ENCODE measurements around the gene IL22. TPM values are rescaled to one million over a fixed set of nuclear protein-coding genes. Genes with fewer than 3 reads are reported as not detected.

The IL22 gene
- total RNA-seq, 2 donors from 2014 or later = not detected

GRCh38 chr12:68260153-68260552, 6.7 kb upstream of the IL22 start:
- no peak overlapping the region for H3K27ac ChIP-seq
- WGBS = 63% methylated on average over 3 of the region's 3 CpGs
- intact Hi-C loops (cut with DNase I) = no loop called here
- no peak for DNase-seq (ENCODE audit: low spot score)
- H3K27me3 ChIP-seq (replicated peaks; ENCODE audit: insufficient read depth) = no peaks in the 10 kb centered on the region
- no peaks in the 10 kb centered on the region for H3K9me3 ChIP-seq
- H3K36me3 ChIP-seq = no peaks in the 10 kb centered on the region
- H3K4me1 ChIP-seq (replicated peaks) = no peaks in the 10 kb centered on the region
- H3K4me3 ChIP-seq = no peak overlapping the region
- TF ChIP-seq POLR2A (IDR thresholded peaks at IDR 0.05) (no peak), POLR2AphosphoS5 (IDR thresholded peaks at IDR 0.05) (no peak), CTCF (IDR thresholded peaks at IDR 0.05) (no peak)

- no peak for DNase-seq (ENCODE audit: low spot score)
- H3K36me3 ChIP-seq = no peaks in the 10 kb centered on the region
- no peak overlapping the region for H3K4me3 ChIP-seq
- 66% methylated on average over 3 of the region's 3 CpGs for WGBS
- H3K27ac ChIP-seq = no peak overlapping the region
- intact Hi-C loops (cut with DNase I) = no loop called here
- no peak for TF ChIP-seq POLR2A (IDR thresholded peaks at IDR 0.05)
- TF ChIP-seq CTCF (IDR thresholded peaks at IDR 0.05) = no peak
- TF ChIP-seq POLR2AphosphoS5 (IDR thresholded peaks at IDR 0.05) = no peak
- no peaks in the 10 kb centered on the region for H3K27me3 ChIP-seq (replicated peaks; ENCODE audit: insufficient read depth)
- H3K4me1 ChIP-seq (replicated peaks) = no peaks in the 10 kb centered on the region
- no peaks in the 10 kb centered on the region for H3K9me3 ChIP-seq
These were observed 6.0 kb upstream of the IL22 start for GRCh38 chr12:68259318-68259940.

GRCh38 chr12:68252077-68252476, 1.3 kb downstream of the IL22 start:
- Histone ChIP-seq H3K4me1 (replicated peaks) (no peaks in the 10 kb centered on the region), H3K27me3 (replicated peaks; ENCODE audit: insufficient read depth) (no peaks in the 10 kb centered on the region), H3K9me3 (no peaks in the 10 kb centered on the region), H3K36me3 (no peaks in the 10 kb centered on the region), H3K27ac (no peak overlapping the region), H3K4me3 (no peak overlapping the region)
- TF ChIP-seq POLR2A (IDR thresholded peaks at IDR 0.05) = no peak
- TF ChIP-seq POLR2AphosphoS5 (IDR thresholded peaks at IDR 0.05) = no peak
- TF ChIP-seq CTCF (IDR thresholded peaks at IDR 0.05) = no peak
- DNase-seq (ENCODE audit: low spot score) = no peak
- intact Hi-C loops (cut with DNase I) = no loop called here
- WGBS = 93% methylated on average over 5 of the region's 5 CpGs

GRCh38 chr12:68250454-68250853, 3.0 kb downstream of the IL22 start:
- no peak for DNase-seq (ENCODE audit: low spot score)
- no peaks in the 10 kb centered on the region for H3K27me3 ChIP-seq (replicated peaks; ENCODE audit: insufficient read depth)
- no peak for TF ChIP-seq POLR2A (IDR thresholded peaks at IDR 0.05)
- no peak for TF ChIP-seq POLR2AphosphoS5 (IDR thresholded peaks at IDR 0.05)
- H3K4me3 ChIP-seq = no peak overlapping the region
- H3K4me1 ChIP-seq (replicated peaks) = no peaks in the 10 kb centered on the region
- H3K27ac ChIP-seq = no peak overlapping the region
- no peaks in the 10 kb centered on the region for H3K36me3 ChIP-seq
- WGBS = 75% methylated on average over 3 of the region's 3 CpGs
- intact Hi-C loops (cut with DNase I) = no loop called here
- no peaks in the 10 kb centered on the region for H3K9me3 ChIP-seq

GRCh38 chr12:68247785-68248184, 5.6 kb downstream of the IL22 start:
- Histone ChIP-seq H3K36me3 (no peaks in the 10 kb centered on the region), H3K4me3 (no peak overlapping the region), H3K27me3 (replicated peaks; ENCODE audit: insufficient read depth) (no peaks in the 10 kb centered on the region), H3K27ac (no peak overlapping the region), H3K9me3 (no peaks in the 10 kb centered on the region), H3K4me1 (replicated peaks) (no peaks in the 10 kb centered on the region)
- no peak for TF ChIP-seq CTCF (IDR thresholded peaks at IDR 0.05)
- TF ChIP-seq POLR2A (IDR thresholded peaks at IDR 0.05) = no peak
- no peak for TF ChIP-seq POLR2AphosphoS5 (IDR thresholded peaks at IDR 0.05)
- DNase-seq (ENCODE audit: low spot score) = no peak
- intact Hi-C loops (cut with DNase I) = no loop called here

All from prostate gland (tissue), 2 donors.